ENCODE results near the gene ANKDD1B. TPM values are rescaled to one million over a fixed set of nuclear protein-coding genes. Genes with fewer than 3 reads are reported as not detected.

Gene ANKDD1B
- total and polyA plus RNA-seq, 2 of the 13 experiments (the other 11 are each of a cell fraction or from before 2014, with no cell fraction given), result 0.12 to 0.27 TPM

DNA sequence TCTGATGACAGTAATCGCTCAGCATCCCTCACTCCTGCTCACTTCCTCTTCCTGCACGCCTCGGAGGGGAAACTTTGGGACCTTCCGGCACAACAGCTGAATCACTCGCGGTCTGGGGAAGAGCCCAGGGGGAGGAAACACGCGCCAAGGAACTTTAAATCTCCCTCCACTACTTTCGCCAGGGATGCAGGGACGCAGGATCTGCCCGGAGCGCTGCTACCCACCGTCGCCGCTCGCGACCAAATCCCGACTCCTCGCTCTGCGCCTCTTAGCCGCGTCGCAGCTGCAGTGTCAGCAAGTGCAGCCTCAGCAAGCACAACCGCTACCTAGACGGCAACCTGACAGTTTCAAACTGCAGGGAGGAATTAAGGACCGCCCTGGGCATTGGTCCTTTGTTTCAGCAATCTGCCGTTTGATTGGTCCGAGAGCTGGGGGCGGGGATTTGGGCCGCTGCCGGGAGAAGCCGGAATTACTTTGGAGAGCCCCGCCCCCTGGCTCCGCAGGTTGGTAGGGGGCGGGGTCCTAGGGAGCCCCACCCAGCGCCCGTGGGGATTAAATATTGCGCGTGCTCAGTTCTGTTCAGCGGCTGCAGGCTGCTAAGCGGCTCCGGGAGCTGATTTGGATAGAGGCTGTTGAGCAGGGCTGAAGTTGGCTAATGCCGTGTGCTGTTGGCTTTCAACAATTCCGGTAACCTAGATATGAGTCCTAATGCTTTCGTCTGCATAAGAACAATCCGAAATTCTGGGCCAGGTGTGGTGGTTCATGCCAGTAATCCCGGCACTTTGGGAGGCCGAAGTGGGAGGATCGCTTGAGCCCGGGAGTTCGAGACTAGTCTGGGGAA, 106.0 kb downstream of the ANKDD1B start, which contains the start of gene POC5 (continued):
- no peak for TF ChIP-seq YY1 (IDR thresholded peaks at IDR 0.05; ENCODE audit: insufficient read depth, insufficient replicate concordance, low read depth, low read length)
- TF ChIP-seq MTA1 (CRISPR knock-in tag; IDR thresholded peaks at IDR 0.05; ENCODE audit: borderline replicate concordance), result 0 out of 2 replicates have a peak, but pooled peaks have one; percentile 22
- no peak for TF ChIP-seq SOX13 (IDR thresholded peaks at IDR 0.05)
- no peak; a peak in 1 of 4 replicates for TF ChIP-seq SOX13 (CRISPR knock-in tag; conservative IDR thresholded peaks at IDR 0.05 in 1 of 2, IDR thresholded peaks at IDR 0.05 in 1 of 2)
- TF ChIP-seq ZNF563 (CRISPR knock-in tag; IDR thresholded peaks at IDR 0.05), result 0 out of 2 replicates have a peak, but pooled peaks have one; percentile 9
- peak; percentile 89 for TF ChIP-seq MAFF (IDR thresholded peaks at IDR 0.05; ENCODE audit: low read depth, low read length)
- TF ChIP-seq ZNF343 (CRISPR knock-in tag; IDR thresholded peaks at IDR 0.05), result peak; percentile 54; the same call in 1 of the 2 replicates
- TF ChIP-seq TOPORS (CRISPR knock-in tag; IDR thresholded peaks at IDR 0.05), result 0 out of 2 replicates have a peak, but pooled peaks have one; percentile 50
- TF ChIP-seq SP5 (CRISPR knock-in tag; IDR thresholded peaks at IDR 0.05; ENCODE audit: borderline replicate concordance, low read depth), result peak; percentile 79
- TF ChIP-seq CEBPZ (IDR thresholded peaks at IDR 0.05; ENCODE audit: low read length), result no peak
- TF ChIP-seq ZSCAN21 (CRISPR knock-in tag; IDR thresholded peaks at IDR 0.05; ENCODE audit: borderline replicate concordance), result peak; percentile 26; the same call in 1 of the 2 replicates
- no peak for TF ChIP-seq NFRKB (IDR thresholded peaks at IDR 0.05)
- TF ChIP-seq SP140L (CRISPR knock-in tag; IDR thresholded peaks at IDR 0.05; ENCODE audit: borderline replicate concordance), result no peak
- TF ChIP-seq MTA3 (CRISPR knock-in tag; IDR thresholded peaks at IDR 0.05), result no peak
- TF ChIP-seq ZNF691 (CRISPR knock-in tag; IDR thresholded peaks at IDR 0.05; ENCODE audit: borderline replicate concordance, low read depth), result peak; percentile 64; the same call in 1 of the 2 replicates
- TF ChIP-seq ZKSCAN8 (CRISPR knock-in tag; IDR thresholded peaks at IDR 0.05; ENCODE audit: borderline replicate concordance), result peak; percentile 18; the same call in 1 of the 2 replicates
- TF ChIP-seq ZNF337 (CRISPR knock-in tag; IDR thresholded peaks at IDR 0.05; ENCODE audit: borderline replicate concordance, low read depth), result no peak
- TF ChIP-seq SRSF9 (IDR thresholded peaks at IDR 0.05; ENCODE audit: borderline replicate concordance, insufficient read depth, low read depth, low read length, poor library complexity, severe bottlenecking), result no peak
- TF ChIP-seq ZNF670 (CRISPR knock-in tag; IDR thresholded peaks at IDR 0.05; ENCODE audit: borderline replicate concordance), result no peak
